Activated CD4-positive, alpha-beta T cell treated with anti-CD3 and anti-CD28 coated beads, Interleukin-2, Interleukin-6, amounts not matched to agents 100 ng/mL and 50 ng/mL, durations not matched to agents 16 hours and 8 hours (primary cell): Measurements from ENCODE around the gene RECQL5.
"Not testable (repeated sequence)": the region's sequence is repeated elsewhere in the genome, so short reads cannot be mapped to it uniquely, and the experiment has no call there.

Experiments
- DNase-seq: peaks from one replicate; pipeline ENCODE4 v3.0.0-alpha.2; 2020

RECQL5 gene

GRCh38 chr17:75612906-75613626, 53.9 kb downstream of the RECQL5 start:
- no peak for DNase-seq

GRCh38 chr17:75611851-75612429, 55.0 kb downstream of the RECQL5 start:
- no peak for DNase-seq

- DNase-seq = no peak
Observed at GRCh38 chr17:75610103-75610984, 56.6 kb downstream of the RECQL5 start.

DNA sequence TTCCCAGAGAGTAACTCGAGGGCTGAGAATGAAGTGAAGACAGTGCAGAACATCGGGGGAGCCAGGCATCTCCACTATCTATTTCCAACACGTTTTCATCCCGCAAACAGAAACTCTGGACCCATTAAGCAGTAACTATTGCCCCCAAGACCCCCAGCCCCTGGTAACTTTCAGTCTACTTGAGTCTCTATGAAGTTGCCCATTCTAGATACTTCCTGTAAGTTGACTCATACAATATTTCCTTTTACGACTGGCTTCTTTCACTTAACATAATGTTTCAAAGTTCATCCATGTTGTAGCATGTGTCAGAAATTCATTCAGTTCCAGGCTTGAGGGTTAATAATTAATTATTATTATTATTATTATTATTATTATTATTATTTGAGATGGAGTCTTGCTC, 59.9 kb downstream of the RECQL5 start:
- DNase-seq = no peak

DNA sequence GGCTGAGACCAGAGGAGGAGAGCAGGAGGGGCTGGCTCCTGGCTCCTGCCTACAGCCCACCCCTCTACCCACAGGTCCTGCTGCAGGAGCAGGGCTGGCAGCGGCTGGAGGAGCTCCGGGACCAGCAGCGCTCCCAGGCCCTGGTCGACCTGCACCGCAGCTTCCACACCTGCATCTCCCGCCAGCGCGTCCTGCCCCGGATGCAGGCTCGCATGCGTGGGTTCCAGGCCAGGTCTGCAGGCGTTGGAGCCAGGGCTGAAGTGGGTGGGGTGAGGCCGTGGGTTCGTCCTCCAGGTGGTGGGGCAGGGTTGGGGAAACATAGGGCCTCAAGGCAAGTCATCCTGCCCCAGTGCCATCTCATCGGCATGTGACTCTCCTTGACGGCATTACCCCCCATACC, 61.2 kb downstream of the RECQL5 start:
- no peak for DNase-seq

DNA sequence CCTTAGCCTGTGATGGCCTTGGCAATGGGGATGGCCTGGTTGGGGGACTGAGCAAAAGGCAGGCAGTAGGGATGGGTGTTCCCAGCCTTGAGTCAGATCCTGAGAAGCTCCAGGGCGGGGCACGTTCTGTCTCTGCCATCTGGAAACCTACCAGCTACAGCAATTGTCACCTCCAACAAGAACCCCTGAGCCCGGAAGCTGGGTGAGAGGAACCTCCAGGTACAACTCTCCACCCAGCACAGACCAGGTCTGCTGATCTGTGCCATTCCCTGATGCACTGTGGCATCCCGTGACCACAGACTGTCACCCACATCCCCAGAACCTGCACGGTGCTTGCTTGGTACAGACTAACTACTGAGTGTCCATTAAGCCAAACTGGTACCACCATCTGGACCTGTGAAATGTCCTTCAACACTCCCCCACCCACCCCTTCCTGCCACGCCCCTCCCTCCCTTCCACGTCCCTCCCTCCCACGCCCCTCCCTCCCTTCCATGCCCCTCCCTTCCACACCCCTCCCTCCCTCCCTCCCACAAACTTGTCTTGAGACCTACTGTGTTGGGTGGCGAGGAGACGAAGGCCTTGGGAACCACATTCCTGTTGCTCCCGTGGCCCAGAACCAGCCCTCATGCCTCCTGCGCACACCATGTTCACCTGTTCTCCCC, 62.8 kb downstream of the RECQL5 start:
- DNase-seq = no peak

DNA sequence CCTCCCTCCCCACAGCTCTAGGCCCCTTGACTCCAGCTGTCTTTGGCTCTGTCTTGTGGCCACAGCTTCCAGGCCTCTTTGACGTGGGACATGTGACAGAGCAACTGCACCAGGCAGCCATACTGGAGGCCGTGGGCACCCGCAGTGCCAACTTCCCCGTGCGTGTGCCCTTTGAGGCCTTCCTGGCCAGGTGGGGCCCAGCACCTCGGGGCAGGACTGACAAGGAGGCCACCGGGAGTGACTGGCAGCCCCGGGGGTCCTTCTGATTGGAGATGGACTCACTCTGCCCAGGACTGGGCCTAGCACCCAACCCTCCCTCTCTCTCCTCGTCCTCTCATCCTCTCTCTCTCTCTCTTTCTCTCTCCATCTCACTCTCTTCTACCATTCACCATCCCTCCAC, 63.8 kb downstream of the RECQL5 start:
- no peak for DNase-seq

GRCh38 chr17:75602644-75603043, 64.3 kb downstream of the RECQL5 start:
- no peak for DNase-seq

- DNase-seq = peak; percentile 68
Observed at GRCh38 chr17:75601057-75601987, 65.6 kb downstream of the RECQL5 start.

- no peak for DNase-seq
Observed at GRCh38 chr17:75596320-75597087, 70.5 kb downstream of the RECQL5 start.

GRCh38 chr17:75595920-75596313, 71.0 kb downstream of the RECQL5 start:
- DNase-seq = no peak

- no peak for DNase-seq
Observed at GRCh38 chr17:75595284-75595919, 71.6 kb downstream of the RECQL5 start.

GRCh38 chr17:75594499-75595283, 72.3 kb downstream of the RECQL5 start:
- DNase-seq = no peak

GRCh38 chr17:75593430-75593829, 73.5 kb downstream of the RECQL5 start:
- DNase-seq = not testable (repeated sequence)

GRCh38 chr17:75592348-75593020, 74.5 kb downstream of the RECQL5 start:
- no peak for DNase-seq

DNA sequence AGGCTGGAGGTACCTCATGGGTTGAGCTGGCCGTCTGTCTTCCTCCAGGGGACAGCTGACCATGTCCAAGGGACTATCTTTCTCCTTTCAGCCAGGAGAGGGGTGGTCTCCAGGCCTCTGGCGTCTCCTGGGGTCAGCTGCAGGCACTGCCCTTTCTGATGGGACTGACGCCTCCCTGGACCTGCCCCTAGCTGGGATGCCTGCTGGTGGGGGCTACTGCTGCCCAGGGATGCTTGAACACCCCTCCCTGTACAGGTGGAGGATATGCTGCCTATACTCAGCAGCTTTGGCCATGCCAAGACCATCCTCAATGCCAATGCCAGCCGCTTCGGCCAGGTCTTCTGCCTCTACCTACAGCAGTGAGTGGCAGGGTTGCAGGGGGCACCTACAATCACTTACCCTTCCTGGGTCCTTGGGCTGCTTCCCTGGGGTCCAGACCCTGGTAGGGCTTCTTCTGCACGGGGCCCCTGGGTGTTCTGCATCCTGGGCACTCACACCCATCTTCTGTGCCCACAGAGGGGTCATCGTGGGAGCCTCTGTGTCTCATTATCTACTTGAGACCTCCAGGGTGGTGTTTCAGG, 75.1 kb downstream of the RECQL5 start:
- DNase-seq = no peak

GRCh38 chr17:75590849-75591721, 75.9 kb downstream of the RECQL5 start:
- DNase-seq = no peak

- DNase-seq = no peak
Observed at GRCh38 chr17:75590314-75590761, 76.6 kb downstream of the RECQL5 start.
